Muscle of leg (tissue), 11 donors: ENCODE measurements around the gene PSMD14. TPM values are rescaled to one million over a fixed set of nuclear protein-coding genes. Genes with fewer than 3 reads are reported as not detected.
A peak's percentile ranks its signal among the peaks of the same experiment; 100 is the strongest.

Source experiments
- DNase-seq: peaks from one replicate; pipeline ENCODE4 v3.0.0; 2013
- H3K27ac ChIP-seq: one replicate; pipeline ENCODE4 v1.5.1; 2013; ENCODE audit warnings: mild to moderate bottlenecking, low read length, control low read depth
- H3K27me3 ChIP-seq: one replicate; pipeline ENCODE4 v1.6.1; 2013; ENCODE audit warnings: low read length; ENCODE audit not compliant: control insufficient read depth, insufficient read depth
- H3K36me3 ChIP-seq: one replicate; pipeline ENCODE4 v1.6.1; 2013; ENCODE audit warnings: low read length; ENCODE audit not compliant: control insufficient read depth, insufficient read depth
- H3K4me1 ChIP-seq: one replicate; pipeline ENCODE4 v1.6.1; 2013; ENCODE audit warnings: low read length; ENCODE audit not compliant: control insufficient read depth, insufficient read depth
- H3K4me3 ChIP-seq: one replicate; pipeline ENCODE4 v1.5.1; 2013; ENCODE audit warnings: low read length, control low read depth
- H3K9me3 ChIP-seq: replicated peaks from 2 replicates; pipeline ENCODE4 v1.6.1; 2013; ENCODE audit warnings: low read depth, low read length; ENCODE audit not compliant: control insufficient read depth
- WGBS: methylation state at CpG from one replicate; pipeline ENCODE4 v1.1.5; 2013; ENCODE audit warnings: missing lambda C conversion rate; ENCODE audit not compliant: insufficient coverage; 5-methylcytosine and 5-hydroxymethylcytosine counted together
- polyA plus RNA-seq, 8 donors: library from polyadenylated mRNA; unstranded; fragments of 120-200 nt; gene quantifications; one replicate each; pipeline versions ENCODE4 v1.2.1 to v1.2.3, GENCODE V29; 2013; ENCODE audit warnings: inconsistent platforms in 1 of 8, low replicate concordance in 1 of 8; ENCODE audit not compliant: insufficient read length in 8 of 8, insufficient read depth in 1 of 8
- total RNA-seq: library from RNA; stranded (reverse); fragments of 120-200 nt; gene quantifications from one replicate; pipeline ENCODE4 v1.2.4, GENCODE V29; 2013

Gene PSMD14
- total and polyA plus RNA-seq, 9 donors = 35.5 to 49.8 (median 44.0) TPM

DNA sequence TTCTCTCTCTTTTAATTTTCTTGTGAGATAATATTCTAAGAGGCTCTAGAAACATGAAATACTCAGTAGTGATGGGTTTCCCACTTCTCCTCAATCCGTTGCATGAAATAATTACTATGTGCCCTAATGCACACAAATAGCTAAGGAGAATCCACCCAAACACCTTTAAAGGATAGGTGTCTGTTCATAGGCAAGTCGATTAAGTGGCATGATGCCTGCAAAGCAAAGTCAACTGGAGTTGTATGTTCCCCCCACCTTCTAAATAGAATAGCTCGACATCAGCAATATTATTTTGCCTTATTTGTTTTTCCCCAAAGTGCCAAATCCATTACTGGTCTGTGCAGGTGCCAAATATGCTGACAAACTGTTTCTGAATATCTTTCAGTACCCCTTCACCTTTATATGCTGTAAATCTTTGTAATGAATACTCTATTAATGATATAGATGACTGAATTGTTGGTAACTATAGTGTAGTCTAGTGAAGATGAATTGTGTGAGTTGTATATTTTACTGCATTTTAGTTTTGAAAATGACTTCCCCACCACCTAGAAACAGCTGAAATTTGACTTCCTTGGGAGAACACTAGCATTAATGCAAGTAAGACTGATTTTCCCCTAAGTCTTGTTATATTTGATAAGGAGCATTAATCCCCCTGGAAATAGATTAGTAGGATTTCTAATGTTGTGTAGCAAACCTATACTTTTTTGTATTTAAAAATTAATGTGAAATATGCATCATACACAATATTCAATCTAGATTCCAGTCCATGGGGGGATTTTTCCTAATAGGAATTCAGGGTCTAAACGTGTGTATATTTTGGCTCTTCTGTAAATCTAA is 116.9 kb downstream of the PSMD14 start:
- Histone ChIP-seq H3K27me3 (peaks cover 72% of the 10 kb centered on the region), H3K9me3 (no peaks in the 10 kb centered on the region), H3K27ac (no peak overlapping the region), H3K4me3 (no peak overlapping the region), H3K36me3 (no peaks in the 10 kb centered on the region), H3K4me1 (peaks cover 18% of the 10 kb centered on the region)
- WGBS = no CpG with 5 or more reads among the region's 4 CpGs
- no peak for DNase-seq

DNA sequence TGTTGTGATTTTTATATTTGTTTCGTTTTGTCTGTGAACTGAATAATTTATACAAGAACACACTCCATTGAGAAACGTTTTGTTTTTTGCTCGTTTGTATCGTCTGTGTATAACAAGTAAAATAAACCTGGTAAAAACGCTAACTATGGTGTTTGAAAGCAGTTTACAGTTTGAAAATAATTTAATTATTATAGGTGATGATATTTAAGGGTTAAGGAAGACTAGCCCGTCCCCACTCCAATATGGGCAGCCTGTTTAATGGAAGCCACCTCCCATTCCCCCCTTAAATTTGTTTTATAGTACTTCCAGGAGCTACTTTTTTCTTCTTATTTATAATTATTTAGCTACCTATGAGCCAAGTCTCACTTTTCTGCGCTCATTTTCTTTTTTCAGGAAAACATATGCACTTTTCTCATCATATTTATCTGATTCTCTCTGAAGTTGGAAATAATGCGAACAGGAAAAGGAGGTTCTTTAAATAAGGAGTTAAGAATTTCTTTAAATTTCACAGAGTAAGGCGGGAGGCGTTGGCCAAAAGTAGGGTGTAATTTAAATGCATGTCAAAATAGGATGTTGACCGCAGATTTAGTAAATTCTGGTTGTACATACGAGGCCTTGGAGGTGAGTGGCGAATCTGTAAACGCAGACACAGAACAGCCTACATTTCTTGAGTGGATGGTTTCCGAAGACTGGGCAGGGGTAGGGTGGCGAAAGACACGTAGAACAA is 117.7 kb downstream of the PSMD14 start:
- Histone ChIP-seq H3K9me3 (no peaks in the 10 kb centered on the region), H3K4me3 (no peak overlapping the region), H3K4me1 (peaks cover 18% of the 10 kb centered on the region), H3K27ac (no peak overlapping the region), H3K27me3 (peaks cover 67% of the 10 kb centered on the region), H3K36me3 (no peaks in the 10 kb centered on the region)
- WGBS = 17% methylated on average over 10 of the region's 17 CpGs
- DNase-seq = no peak

GRCh38 chr2:161426455-161426921 is 118.3 kb downstream of the PSMD14 start:
- H3K4me1 ChIP-seq = peaks cover 18% of the 10 kb centered on the region
- DNase-seq = no peak
- no peaks in the 10 kb centered on the region for H3K36me3 ChIP-seq
- no peaks in the 10 kb centered on the region for H3K9me3 ChIP-seq
- peak overlapping the region; percentile 32 for H3K4me3 ChIP-seq
- WGBS = 6% methylated on average over 9 of the region's 13 CpGs
- peaks cover 64% of the 10 kb centered on the region for H3K27me3 ChIP-seq
- H3K27ac ChIP-seq = no peak overlapping the region

DNA sequence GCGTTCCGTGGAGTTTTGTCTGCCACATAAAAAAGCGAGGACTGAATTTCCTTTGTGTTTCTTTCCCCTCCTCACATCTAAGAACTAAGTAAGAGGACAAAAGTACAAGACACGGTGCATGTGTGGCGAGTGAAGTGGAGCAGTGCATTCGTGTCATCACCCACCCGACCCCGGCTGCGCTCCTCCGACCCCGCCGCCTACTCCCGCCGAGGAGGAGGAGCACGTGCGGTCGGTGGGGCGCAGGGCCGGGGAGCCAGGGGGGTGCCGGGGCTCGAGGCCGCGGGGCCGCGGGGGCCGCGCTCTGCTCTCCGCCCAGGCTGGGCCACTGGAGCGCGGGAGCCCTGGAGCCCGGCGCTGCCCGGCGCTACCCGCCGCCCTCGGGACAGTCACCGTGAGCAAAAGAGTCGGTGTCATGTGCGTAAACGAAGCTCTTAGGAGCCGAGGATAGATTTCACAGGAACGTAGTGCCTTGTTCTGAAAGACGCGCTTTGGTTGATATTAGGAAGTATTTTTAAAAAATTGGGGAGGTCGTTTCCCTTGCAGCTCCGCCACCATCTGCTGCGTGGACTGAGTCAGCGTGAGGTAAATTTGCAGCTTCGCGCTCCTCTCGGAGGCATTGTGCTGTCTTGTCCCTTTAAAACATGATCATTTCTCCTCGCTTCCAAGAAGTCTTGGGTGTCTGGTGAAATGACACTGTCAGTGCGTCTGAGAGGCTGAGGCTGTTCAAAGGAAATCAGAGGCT is 118.9 kb downstream of the PSMD14 start:
- peak; percentile 62 for DNase-seq
- H3K9me3 ChIP-seq = no peaks in the 10 kb centered on the region
- WGBS = 1% methylated on average over 45 of the region's 54 CpGs
- H3K27ac ChIP-seq = no peak overlapping the region
- peak overlapping the region; percentile 32 for H3K4me3 ChIP-seq
- peaks cover 18% of the 10 kb centered on the region for H3K4me1 ChIP-seq
- H3K27me3 ChIP-seq = peaks cover 59% of the 10 kb centered on the region
- no peaks in the 10 kb centered on the region for H3K36me3 ChIP-seq

DNA sequence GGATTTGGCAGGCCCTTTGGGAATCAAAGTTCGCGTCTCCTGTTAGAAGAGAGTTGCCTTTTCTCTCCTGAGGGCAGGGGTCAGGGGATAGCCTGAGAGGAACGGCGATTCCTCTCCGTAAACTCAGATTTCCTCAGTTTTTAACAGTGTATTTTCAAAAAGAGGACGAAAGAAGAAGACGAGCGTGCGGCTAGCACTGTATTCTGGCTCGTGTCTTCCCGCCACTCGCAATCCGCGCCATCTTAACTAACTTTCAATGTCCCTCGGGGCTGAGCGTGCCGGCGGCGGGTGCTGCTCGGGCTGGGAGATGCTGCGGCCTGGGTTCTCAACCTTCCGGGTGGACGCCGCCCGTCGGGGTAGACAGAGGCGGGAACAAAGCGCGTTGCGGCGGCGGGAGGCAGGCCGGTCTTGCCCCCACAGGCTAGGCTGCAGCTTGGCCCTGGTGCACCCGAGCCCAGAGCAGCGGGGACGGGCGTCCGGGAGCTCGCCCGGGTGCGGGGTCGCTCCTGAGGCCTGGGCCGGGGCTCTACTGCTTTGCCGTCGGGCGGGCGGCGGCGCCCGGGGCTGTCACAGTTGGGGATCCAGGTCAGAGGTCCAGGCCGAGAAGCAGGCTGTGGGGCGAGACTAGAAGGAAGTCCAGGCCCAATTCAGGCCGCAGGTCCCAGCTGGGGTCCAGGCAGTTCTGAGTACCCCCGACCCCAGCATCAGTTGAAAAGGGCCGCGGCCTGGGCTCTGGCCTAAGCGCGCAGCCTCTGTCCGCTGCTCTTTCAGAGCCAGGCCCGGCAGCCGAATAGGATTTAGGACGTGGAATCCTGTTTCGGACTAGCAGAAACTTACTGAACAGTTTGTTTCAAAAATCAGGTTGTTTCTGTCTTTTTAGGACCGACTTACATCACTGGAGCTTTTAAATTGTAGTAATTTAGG is 119.7 kb downstream of the PSMD14 start:
- no peaks in the 10 kb centered on the region for H3K9me3 ChIP-seq
- H3K4me3 ChIP-seq = peak overlapping the region; percentile 9
- WGBS = 21% methylated on average over 61 of the region's 64 CpGs
- peaks cover 18% of the 10 kb centered on the region for H3K4me1 ChIP-seq
- no peak for DNase-seq
- H3K36me3 ChIP-seq = no peaks in the 10 kb centered on the region
- H3K27me3 ChIP-seq = peaks cover 51% of the 10 kb centered on the region
- no peak overlapping the region for H3K27ac ChIP-seq

DNA sequence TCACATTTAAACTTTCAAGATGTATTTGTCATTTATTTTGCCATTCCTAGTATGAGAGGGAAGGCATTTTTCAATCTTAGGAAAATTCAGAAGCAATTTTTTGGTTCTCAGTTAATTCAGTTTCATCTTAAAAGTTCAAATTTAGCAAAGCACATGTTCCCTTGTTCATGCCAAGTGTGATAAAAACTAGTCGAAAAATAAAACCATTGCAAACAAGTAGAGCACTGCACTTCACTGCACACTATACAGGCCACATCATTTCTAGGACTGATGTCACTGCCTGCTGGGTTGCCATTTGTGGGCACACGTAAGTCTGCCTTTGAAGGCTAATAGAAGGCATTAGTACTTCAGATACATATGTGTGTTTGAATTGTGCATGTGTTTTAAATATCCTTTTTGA is 122.2 kb downstream of the PSMD14 start:
- H3K36me3 ChIP-seq = no peaks in the 10 kb centered on the region
- H3K27ac ChIP-seq = no peak overlapping the region
- no peaks in the 10 kb centered on the region for H3K9me3 ChIP-seq
- H3K4me1 ChIP-seq = peaks cover 10% of the 10 kb centered on the region
- 50% methylated on average over 1 of the region's 2 CpGs for WGBS
- peaks cover 33% of the 10 kb centered on the region for H3K27me3 ChIP-seq
- no peak overlapping the region for H3K4me3 ChIP-seq
- DNase-seq = no peak

DNA sequence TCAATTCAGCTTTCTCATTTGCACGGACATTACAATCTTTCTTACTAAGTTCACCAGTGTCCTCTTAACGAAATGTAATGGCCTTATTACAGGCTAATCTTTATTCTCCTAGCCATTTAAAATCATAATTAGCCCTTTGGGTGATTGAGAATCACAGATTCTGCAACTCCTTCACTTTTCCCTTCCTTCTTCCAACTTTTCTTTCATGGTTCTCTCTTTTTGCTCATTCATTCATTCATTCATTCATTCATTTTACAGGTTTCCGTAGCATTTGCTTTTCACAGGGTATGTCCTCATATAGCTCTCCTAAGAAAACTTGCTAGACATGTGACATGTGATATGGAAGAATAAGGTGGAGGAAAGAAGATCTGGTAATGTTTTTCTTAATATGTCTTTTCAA is 123.9 kb downstream of the PSMD14 start:
- WGBS = 63% methylated on average over 2 of the region's 3 CpGs
- Histone ChIP-seq H3K36me3 (no peaks in the 10 kb centered on the region), H3K27me3 (peaks cover 18% of the 10 kb centered on the region), H3K27ac (no peak overlapping the region), H3K4me1 (peaks cover 8% of the 10 kb centered on the region), H3K4me3 (no peak overlapping the region), H3K9me3 (no peaks in the 10 kb centered on the region)
- DNase-seq = no peak

DNA sequence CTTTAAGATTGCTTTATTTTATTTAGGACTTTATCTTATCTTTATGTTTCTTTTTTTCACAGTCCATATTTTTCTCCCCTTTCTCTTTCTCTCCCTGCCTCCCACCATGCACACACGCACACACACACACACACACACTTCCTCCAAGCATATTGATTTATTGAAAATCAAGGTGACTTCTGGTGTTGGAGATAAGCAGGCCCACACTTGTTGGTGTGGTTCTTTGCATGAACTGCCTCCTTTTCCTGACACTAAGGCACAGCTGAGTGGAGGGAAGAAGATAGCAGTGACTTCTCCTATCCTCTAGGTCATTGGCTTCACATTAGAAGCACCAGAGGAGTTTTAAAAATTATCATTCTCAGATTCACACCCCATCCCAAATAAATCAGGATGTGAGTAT is 125.9 kb downstream of the PSMD14 start:
- no peak for DNase-seq
- no peaks in the 10 kb centered on the region for H3K9me3 ChIP-seq
- H3K36me3 ChIP-seq = no peaks in the 10 kb centered on the region

GRCh38 chr2:161436411-161436810 is 128.2 kb downstream of the PSMD14 start:
- Histone ChIP-seq H3K4me3 (no peak overlapping the region), H3K27me3 (peaks cover 6% of the 10 kb centered on the region), H3K4me1 (no peaks in the 10 kb centered on the region), H3K27ac (no peak overlapping the region), H3K36me3 (no peaks in the 10 kb centered on the region), H3K9me3 (no peaks in the 10 kb centered on the region)
- DNase-seq = no peak
- no CpG with 5 or more reads among the region's 3 CpGs for WGBS

More for the DNA sequence above, 125.9 kb downstream of the PSMD14 start:
- no CpG with 5 or more reads among the region's 1 CpG for WGBS
- no peak overlapping the region for H3K4me3 ChIP-seq
- H3K27me3 ChIP-seq = peaks cover 5% of the 10 kb centered on the region
- H3K27ac ChIP-seq = no peak overlapping the region
- no peaks in the 10 kb centered on the region for H3K4me1 ChIP-seq
